ENCODE data around the gene TMEM238. TPM values are rescaled to one million over a fixed set of nuclear protein-coding genes. Genes with fewer than 3 reads are reported as not detected.

The TMEM238 gene
- polyA plus RNA-seq, 1 of the 3 experiments (the other 2 are of a cell fraction) = 0.12 TPM

DNA sequence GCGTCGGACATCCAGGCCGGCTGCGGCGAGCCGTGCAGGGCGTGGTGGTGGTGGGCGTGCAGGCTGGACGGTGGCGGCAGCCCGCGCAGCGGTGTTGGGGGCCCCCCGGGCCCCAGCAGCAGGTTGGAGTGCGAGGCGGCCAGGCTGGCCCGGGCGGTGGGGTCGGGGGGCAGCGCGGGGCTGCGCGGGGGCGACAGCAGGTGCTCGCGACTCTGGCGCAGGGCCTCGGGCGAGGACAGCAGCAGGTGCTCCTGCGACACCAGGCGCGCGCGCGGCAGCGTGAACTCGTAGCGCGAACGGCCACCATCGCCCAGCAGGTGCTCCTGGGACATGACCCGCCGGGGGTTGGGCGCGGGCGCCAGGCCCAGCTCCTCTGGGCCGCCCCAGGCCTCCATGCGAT lies 49.2 kb upstream of the TMEM238 start:
- Histone ChIP-seq H3K9ac (no peak overlapping the region), H3K36me3 (replicated peaks in 1 of 2; ENCODE audit: control insufficient read depth in 1 of 2, insufficient read depth in 2 of 2, low read length in 1 of 2) (no peaks in the 10 kb centered on the region), H3K27me3 (ENCODE audit: insufficient read depth) (no peaks in the 10 kb centered on the region), H4K20me1 (ENCODE audit: insufficient read depth) (no peaks in the 10 kb centered on the region), H3K4me3 (ENCODE audit: low read depth in 2 of 2, low read length in 1 of 2) (no peak overlapping the region), H2AFZ (ENCODE audit: low read depth) (no peak overlapping the region), H3K4me1 (ENCODE audit: control insufficient read depth in 1 of 2, insufficient read depth in 2 of 2, low read depth in 1 of 2, low read length in 1 of 2) (no peaks in the 10 kb centered on the region), H3K9me3 (no peaks in the 10 kb centered on the region), H3K27ac (ENCODE audit: low read depth in 2 of 2, low read length in 1 of 2) (no peak overlapping the region), H3K9me2 (no peaks in the 10 kb centered on the region), H3K4me2 (no peak overlapping the region), H3F3A (replicated peaks; ENCODE audit: insufficient read depth) (no peaks in the 10 kb centered on the region), H3K79me2 (ENCODE audit: insufficient read depth) (no peaks in the 10 kb centered on the region)
- ChIA-PET POLR2A (no interaction called here), CTCF (no interaction called here)
- 84% methylated on average over 25 of the region's 48 CpGs for WGBS (ENCODE audit: low lambda C conversion rate)
- TF ChIP-seq EZH2phosphoT487 (IDR thresholded peaks at IDR 0.05; ENCODE audit: borderline replicate concordance, low read depth) = no peak
- TF ChIP-seq, protein P1, sequence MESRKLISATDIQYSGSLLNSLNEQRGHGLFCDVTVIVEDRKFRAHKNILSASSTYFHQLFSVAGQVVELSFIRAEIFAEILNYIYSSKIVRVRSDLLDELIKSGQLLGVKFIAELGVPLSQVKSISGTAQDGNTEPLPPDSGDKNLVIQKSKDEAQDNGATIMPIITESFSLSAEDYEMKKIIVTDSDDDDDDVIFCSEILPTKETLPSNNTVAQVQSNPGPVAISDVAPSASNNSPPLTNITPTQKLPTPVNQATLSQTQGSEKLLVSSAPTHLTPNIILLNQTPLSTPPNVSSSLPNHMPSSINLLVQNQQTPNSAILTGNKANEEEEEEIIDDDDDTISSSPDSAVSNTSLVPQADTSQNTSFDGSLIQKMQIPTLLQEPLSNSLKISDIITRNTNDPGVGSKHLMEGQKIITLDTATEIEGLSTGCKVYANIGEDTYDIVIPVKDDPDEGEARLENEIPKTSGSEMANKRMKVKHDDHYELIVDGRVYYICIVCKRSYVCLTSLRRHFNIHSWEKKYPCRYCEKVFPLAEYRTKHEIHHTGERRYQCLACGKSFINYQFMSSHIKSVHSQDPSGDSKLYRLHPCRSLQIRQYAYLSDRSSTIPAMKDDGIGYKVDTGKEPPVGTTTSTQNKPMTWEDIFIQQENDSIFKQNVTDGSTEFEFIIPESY (IDR thresholded peaks at IDR 0.05; ENCODE audit: borderline replicate concordance, low read depth) = no peak
- TF ChIP-seq, protein P2, sequence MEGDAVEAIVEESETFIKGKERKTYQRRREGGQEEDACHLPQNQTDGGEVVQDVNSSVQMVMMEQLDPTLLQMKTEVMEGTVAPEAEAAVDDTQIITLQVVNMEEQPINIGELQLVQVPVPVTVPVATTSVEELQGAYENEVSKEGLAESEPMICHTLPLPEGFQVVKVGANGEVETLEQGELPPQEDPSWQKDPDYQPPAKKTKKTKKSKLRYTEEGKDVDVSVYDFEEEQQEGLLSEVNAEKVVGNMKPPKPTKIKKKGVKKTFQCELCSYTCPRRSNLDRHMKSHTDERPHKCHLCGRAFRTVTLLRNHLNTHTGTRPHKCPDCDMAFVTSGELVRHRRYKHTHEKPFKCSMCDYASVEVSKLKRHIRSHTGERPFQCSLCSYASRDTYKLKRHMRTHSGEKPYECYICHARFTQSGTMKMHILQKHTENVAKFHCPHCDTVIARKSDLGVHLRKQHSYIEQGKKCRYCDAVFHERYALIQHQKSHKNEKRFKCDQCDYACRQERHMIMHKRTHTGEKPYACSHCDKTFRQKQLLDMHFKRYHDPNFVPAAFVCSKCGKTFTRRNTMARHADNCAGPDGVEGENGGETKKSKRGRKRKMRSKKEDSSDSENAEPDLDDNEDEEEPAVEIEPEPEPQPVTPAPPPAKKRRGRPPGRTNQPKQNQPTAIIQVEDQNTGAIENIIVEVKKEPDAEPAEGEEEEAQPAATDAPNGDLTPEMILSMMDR (IDR thresholded peaks at IDR 0.05) = no peak
- no peak for TF ChIP-seq MEF2A (IDR thresholded peaks at IDR 0.05; ENCODE audit: borderline replicate concordance, low read depth)
- no peak for TF ChIP-seq JUND (IDR thresholded peaks at IDR 0.05)
- TF ChIP-seq EP300 (IDR thresholded peaks at IDR 0.05; ENCODE audit: borderline replicate concordance in 1 of 2, low read depth in 1 of 2, low read length in 1 of 2) = no peak
- TF ChIP-seq FOSL2 (IDR thresholded peaks at IDR 0.05; ENCODE audit: borderline replicate concordance, low read depth) = no peak
- TF ChIP-seq GATA2 (CRISPR knock-in tag; IDR thresholded peaks at IDR 0.05) = no peak
- DNase-seq = no peak

DNA sequence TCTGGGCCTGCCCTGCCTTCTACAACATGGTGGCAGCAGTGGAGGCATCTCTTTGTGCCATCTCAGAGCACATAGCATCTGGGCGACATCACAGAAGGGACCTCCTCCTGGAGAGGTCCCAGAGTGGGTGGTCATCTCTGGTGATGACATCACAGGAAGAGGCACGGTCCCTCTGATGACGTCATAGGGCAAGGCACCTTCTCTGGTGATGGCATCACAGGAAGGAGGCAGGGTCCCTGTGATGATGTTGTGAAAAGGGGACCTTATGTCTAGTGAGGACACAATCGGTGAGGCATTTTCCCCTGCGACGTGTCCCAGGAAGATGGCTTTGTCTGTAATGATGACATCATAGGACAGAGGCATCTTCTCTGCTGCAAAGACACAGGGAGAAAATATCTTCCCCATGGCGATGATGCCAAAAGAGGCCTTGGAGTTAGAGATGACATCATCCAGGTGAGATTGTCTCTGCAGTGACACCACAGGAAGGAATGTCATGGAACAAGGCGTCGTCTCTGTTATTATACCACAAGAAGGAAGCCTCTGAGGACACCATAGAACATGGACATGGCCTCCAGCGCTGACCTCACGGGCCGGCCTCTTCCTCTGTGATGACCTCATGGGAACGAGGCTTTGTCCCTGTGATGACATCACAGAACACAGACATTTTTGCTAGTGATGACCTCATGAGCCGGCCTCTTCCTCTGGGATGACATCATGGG lies 48.3 kb upstream of the TMEM238 start:
- POLR2A ChIA-PET = no interaction called here
- no peaks in the 10 kb centered on the region for H3K9me3 ChIP-seq
- H3K4me1 ChIP-seq (ENCODE audit: control insufficient read depth in 1 of 2, insufficient read depth in 2 of 2, low read depth in 1 of 2, low read length in 1 of 2) = no peaks in the 10 kb centered on the region
- H4K20me1 ChIP-seq (ENCODE audit: insufficient read depth) = no peaks in the 10 kb centered on the region
- CTCF ChIA-PET = no interaction called here
- no peaks in the 10 kb centered on the region for H3K36me3 ChIP-seq (replicated peaks in 1 of 2; ENCODE audit: control insufficient read depth in 1 of 2, insufficient read depth in 2 of 2, low read length in 1 of 2)
- no peaks in the 10 kb centered on the region for H3F3A ChIP-seq (replicated peaks; ENCODE audit: insufficient read depth)
- H3K27ac ChIP-seq (ENCODE audit: low read depth in 2 of 2, low read length in 1 of 2) = no peak overlapping the region
- no peak for TF ChIP-seq FOXM1 (IDR thresholded peaks at IDR 0.05; ENCODE audit: low read depth)
- TF ChIP-seq TAF1 (IDR thresholded peaks at IDR 0.05; ENCODE audit: borderline replicate concordance, low read depth, low read length) = no peak
- TF ChIP-seq POLR2AphosphoS5 (IDR thresholded peaks at IDR 0.05; ENCODE audit: low read depth, low read length) = no peak
- H2AFZ ChIP-seq (ENCODE audit: low read depth) = no peak overlapping the region
- H3K9ac ChIP-seq = no peak overlapping the region
- H3K4me3 ChIP-seq (ENCODE audit: low read depth in 2 of 2, low read length in 1 of 2) = no peak overlapping the region
- WGBS (ENCODE audit: low lambda C conversion rate) = 77% methylated on average over 14 of the region's 14 CpGs
- H3K27me3 ChIP-seq (ENCODE audit: insufficient read depth) = no peaks in the 10 kb centered on the region
- no peak for DNase-seq
- no peaks in the 10 kb centered on the region for H3K9me2 ChIP-seq
- H3K79me2 ChIP-seq (ENCODE audit: insufficient read depth) = no peaks in the 10 kb centered on the region
- no peak overlapping the region for H3K4me2 ChIP-seq
